H1 (cell line): Measurements from ENCODE around the gene YARS1. TPM values are rescaled to one million over a fixed set of nuclear protein-coding genes. Genes with fewer than 3 reads are reported as not detected.

Experiments used
- CTCF ChIA-PET: fragments of 300-600 bp; sonication (Branson Sonifier 250); formaldehyde crosslinking; loops from one replicate; lab custom pipeline; 2021; ENCODE audit not compliant: partially characterized antibody; lab: Charles Lee
- POLR2A ChIA-PET: fragments of 300-600 bp; sonication (Branson Sonifier 250); formaldehyde crosslinking; loops from one replicate; lab custom pipeline; 2021; ENCODE audit warnings: inconsistent platforms; ENCODE audit not compliant: partially characterized antibody; lab: Charles Lee
- DNase-seq, 2 experiments: peaks; one replicate each; pipeline versions ENCODE4 v3.0.0 to v3.0.0-alpha.2; 2010 to 2022; ENCODE audit warnings: low spot score in 2 of 2, low read depth in 1 of 2, mixed read lengths in 1 of 2
- FAIRE-seq: peaks from 2 replicates; lab custom pipeline; 2011; peaks lifted over from hg19 to GRCh38; lab: Jason Lieb, UNC
- H2AFZ ChIP-seq: 2 replicates; pipeline ENCODE4 v1.8.1; 2012; ENCODE audit warnings: low read length, inconsistent platforms
- H2AK5ac ChIP-seq: 2 replicates; pipeline ENCODE4 v1.6.1; 2013; ENCODE audit warnings: low read depth, low read length
- H2BK120ac ChIP-seq: replicated peaks from 2 replicates; pipeline ENCODE3; 2013; ENCODE audit warnings: low read depth, low read length, inconsistent platforms
- H2BK12ac ChIP-seq: 2 replicates; pipeline ENCODE4 v1.6.1; 2013; ENCODE audit warnings: low read depth, low read length
- H2BK15ac ChIP-seq: 2 replicates; pipeline ENCODE4 v1.6.1; 2013; ENCODE audit warnings: low read length
- H2BK20ac ChIP-seq: 2 replicates; pipeline ENCODE4 v1.6.1; 2013; ENCODE audit warnings: low read length
- H2BK5ac ChIP-seq: 2 replicates; pipeline ENCODE4 v1.6.1; 2013; ENCODE audit warnings: low read depth, low read length
- H3K14ac ChIP-seq: 2 replicates; pipeline ENCODE4 v1.6.1; 2013; ENCODE audit warnings: inconsistent platforms; ENCODE audit not compliant: insufficient read length
- H3K18ac ChIP-seq: 2 replicates; pipeline ENCODE4 v1.6.1; 2013; ENCODE audit warnings: low read length; ENCODE audit errors: extremely low read depth
- H3K23ac ChIP-seq: 2 replicates; pipeline ENCODE4 v1.6.1; 2013; ENCODE audit warnings: inconsistent platforms; ENCODE audit not compliant: insufficient read length
- H3K23me2 ChIP-seq: 2 replicates; pipeline ENCODE4 v1.6.1; 2013; ENCODE audit warnings: low read depth, low read length
- H3K27ac ChIP-seq: 2 replicates; pipeline ENCODE4 v1.6.1; 2011; ENCODE audit warnings: low read depth, low read length, inconsistent platforms
- H3K27me3 ChIP-seq, 4 experiments: replicated peaks in 1 of 4; 1 replicate in 1 of 4; 2 replicates in 3 of 4; pipeline versions ENCODE4 v1.6.1 to v1.8.1; 2011 to 2013; ENCODE audit warnings: low read length in 3 of 4, mild to moderate bottlenecking in 3 of 4, inconsistent platforms in 2 of 4, mixed read lengths in 2 of 4, moderate library complexity in 1 of 4; ENCODE audit not compliant: control insufficient read depth in 3 of 4, insufficient read depth in 3 of 4; ENCODE audit errors: extremely low read depth in 1 of 4
- H3K36me3 ChIP-seq, 4 experiments: 2 replicates each; pipeline versions ENCODE4 v1.6.1 to v1.8.1; 2011 to 2013; ENCODE audit warnings: mild to moderate bottlenecking in 4 of 4, low read length in 3 of 4, moderate library complexity in 2 of 4, control low read depth in 1 of 4, inconsistent platforms in 1 of 4; ENCODE audit not compliant: insufficient read depth in 4 of 4, control insufficient read depth in 2 of 4
- H3K4ac ChIP-seq: replicated peaks from 2 replicates; pipeline ENCODE3; 2013; ENCODE audit warnings: low read length, low read depth, mixed read lengths, inconsistent platforms; ENCODE audit not compliant: insufficient read length
- H3K4me1 ChIP-seq, 4 experiments: replicated peaks in 1 of 4; 1 replicate in 1 of 4; 2 replicates in 3 of 4; pipeline versions ENCODE4 v1.6.1 to v1.8.1; 2011 to 2013; ENCODE audit warnings: low read length in 3 of 4, inconsistent platforms in 2 of 4, mixed read lengths in 1 of 4; ENCODE audit not compliant: insufficient read depth in 4 of 4, control insufficient read depth in 3 of 4
- H3K4me2 ChIP-seq, 2 experiments: 2 replicates each; pipeline versions ENCODE4 v1.6.1 to v1.8.1; 2011 to 2013; ENCODE audit warnings: low read depth in 2 of 2, low read length in 2 of 2, control low read depth in 1 of 2, inconsistent platforms in 1 of 2, mild to moderate bottlenecking in 1 of 2; ENCODE audit not compliant: insufficient read depth in 1 of 2
- H3K4me3 ChIP-seq, 4 experiments: fragments of 200-600, 300-600 bp in 1 of 4; sonication (generic), shearing (Covaris generic), sonication (Bioruptor Twin) in 1 of 4; 2 replicates each; pipeline versions ENCODE4 v1.5.1 to v1.8.1; 2011 to 2016; ENCODE audit warnings: low read length in 4 of 4, low read depth in 3 of 4, control low read depth in 2 of 4, inconsistent platforms in 2 of 4, mild to moderate bottlenecking in 2 of 4, mixed read lengths in 1 of 4, moderate library complexity in 1 of 4; ENCODE audit not compliant: insufficient read depth in 2 of 4; ENCODE audit errors: extremely low read depth in 1 of 4
- H3K56ac ChIP-seq: replicated peaks from 2 replicates; pipeline ENCODE3; 2013; ENCODE audit warnings: low read depth, mild to moderate bottlenecking, mixed read lengths, low read length, inconsistent platforms; ENCODE audit not compliant: insufficient read length
- H3K79me1 ChIP-seq: 2 replicates; pipeline ENCODE4 v1.6.1; 2013; ENCODE audit warnings: low read depth, low read length, control low read depth
- H3K79me2 ChIP-seq, 2 experiments: 2 replicates each; pipeline versions ENCODE4 v1.6.1 to v1.8.1; 2012 to 2013; ENCODE audit warnings: low read length in 2 of 2, mild to moderate bottlenecking in 2 of 2, inconsistent platforms in 1 of 2; ENCODE audit not compliant: insufficient read depth in 2 of 2, control insufficient read depth in 1 of 2
- H3K9ac ChIP-seq, 4 experiments: replicated peaks in 1 of 4; 1 replicate in 1 of 4; 2 replicates in 3 of 4; pipeline versions ENCODE4 v1.6.1 to v1.8.1; 2011 to 2013; ENCODE audit warnings: low read depth in 3 of 4, low read length in 3 of 4, control low read depth in 2 of 4, mild to moderate bottlenecking in 2 of 4, moderate library complexity in 2 of 4, inconsistent platforms in 1 of 4; ENCODE audit errors: extremely low read depth in 1 of 4
- H3K9me3 ChIP-seq, 2 experiments: 2 replicates each; pipeline versions ENCODE4 v1.6.1 to v1.8.1; 2012 to 2013; ENCODE audit warnings: mild to moderate bottlenecking in 2 of 2, moderate library complexity in 2 of 2, control low read depth in 1 of 2, inconsistent platforms in 1 of 2, low read depth in 1 of 2, low read length in 1 of 2, mixed read lengths in 1 of 2; ENCODE audit not compliant: insufficient read depth in 2 of 2
- H4K20me1 ChIP-seq, 2 experiments: replicated peaks in 1 of 2; 2 replicates each; pipeline versions ENCODE3 to v1.8.1; 2011 to 2013; ENCODE audit warnings: inconsistent platforms in 2 of 2, low read length in 2 of 2, mild to moderate bottlenecking in 1 of 2; ENCODE audit not compliant: insufficient read depth in 2 of 2, control insufficient read depth in 1 of 2
- H4K5ac ChIP-seq: 2 replicates; pipeline ENCODE4 v1.6.1; 2013; ENCODE audit warnings: low read length, low read depth, mixed read lengths, inconsistent platforms; ENCODE audit not compliant: insufficient read length
- H4K8ac ChIP-seq: 2 replicates; pipeline ENCODE4 v1.8.0; 2013; ENCODE audit warnings: mild to moderate bottlenecking, moderate library complexity, low read length, inconsistent platforms; ENCODE audit not compliant: insufficient read depth; ENCODE audit errors: extremely low read depth
- H4K91ac ChIP-seq: replicated peaks from 2 replicates; pipeline ENCODE3; 2013; ENCODE audit warnings: low read length, mixed read lengths, inconsistent platforms; ENCODE audit not compliant: insufficient read length
- ATF2 ChIP-seq: IDR thresholded peaks from 2 replicates; pipeline ENCODE4 v1.6.1; 2012; ENCODE audit warnings: low read length, inconsistent platforms
- CREB1 ChIP-seq: IDR thresholded peaks from 2 replicates; pipeline ENCODE4 v1.6.1; 2012; ENCODE audit warnings: inconsistent platforms
- CTBP2 ChIP-seq: IDR thresholded peaks from 2 replicates; pipeline ENCODE4 v1.7.0; 2011; ENCODE audit warnings: borderline replicate concordance, mild to moderate bottlenecking, moderate library complexity, mixed read lengths, low read length; ENCODE audit not compliant: insufficient read depth, insufficient read length
- GABPA ChIP-seq: IDR thresholded peaks from 2 replicates; pipeline ENCODE4 v1.6.1; 2011; ENCODE audit warnings: mild to moderate bottlenecking, low read length, moderate library complexity, borderline replicate concordance; ENCODE audit not compliant: insufficient read depth
- HDAC2 ChIP-seq, 2 experiments: fragments of 300-600 bp in 1 of 2; sonication (generic) in 1 of 2; IDR thresholded peaks; 2 replicates each; pipeline ENCODE4 v1.6.1; 2011 to 2012; ENCODE audit warnings: low read depth in 2 of 2, low read length in 2 of 2, mild to moderate bottlenecking in 2 of 2, moderate library complexity in 2 of 2, borderline replicate concordance in 1 of 2, inconsistent platforms in 1 of 2
- HDAC6 ChIP-seq: IDR thresholded peaks from one replicate; pipeline ENCODE4 v1.7.1; 2012; ENCODE audit warnings: low read depth, mild to moderate bottlenecking, inconsistent platforms, low read length, moderate library complexity
- KDM5A ChIP-seq: fragments of 200-600 bp; IDR thresholded peaks from 2 replicates; pipeline ENCODE4 v1.7.1; 2012; ENCODE audit warnings: mild to moderate bottlenecking, low read length, inconsistent platforms, mixed read lengths
- PHF8 ChIP-seq: fragments of 200-600 bp; sonication (generic); conservative IDR thresholded peaks from 2 replicates; pipeline ENCODE4 v1.7.1; 2012; ENCODE audit warnings: low read depth, mild to moderate bottlenecking, inconsistent platforms, low read length, moderate library complexity
- POLR2A ChIP-seq, 2 experiments: IDR thresholded peaks; 1 replicate in 1 of 2; 2 replicates in 1 of 2; pipeline ENCODE4 v1.6.1; 2011; ENCODE audit warnings: low read depth in 2 of 2, low read length in 2 of 2, mild to moderate bottlenecking in 2 of 2; ENCODE audit errors: control extremely low read depth in 1 of 2
- RBBP5 ChIP-seq: IDR thresholded peaks from 2 replicates; pipeline ENCODE4 v1.7.1; 2012; ENCODE audit warnings: low read depth, mild to moderate bottlenecking, inconsistent platforms, low read length, moderate library complexity, borderline replicate concordance
- RFX5 ChIP-seq: IDR thresholded peaks from 2 replicates; pipeline ENCODE4 v1.6.1; 2011; ENCODE audit warnings: low read depth, low read length, improper control_type of control experiment, borderline replicate concordance
- TAF7 ChIP-seq: optimal IDR thresholded peaks from 2 replicates; pipeline ENCODE3; 2011; ENCODE audit warnings: low read depth, mild to moderate bottlenecking, inconsistent platforms, low read length, moderate library complexity, borderline replicate concordance
- ZNF274 ChIP-seq: IDR thresholded peaks from 2 replicates; pipeline ENCODE4 v1.7.0; 2012; ENCODE audit warnings: low read length, borderline replicate concordance; ENCODE audit errors: extremely low read depth
- polyA plus RNA-seq, 7 experiments: library from polyadenylated mRNA; depleted of rRNA in 3 of 7; stranded (reverse) in 5 of 7; unstranded in 2 of 7; fragments of >200 nt in 5 of 7; fragments of 200-250 nt in 2 of 7; gene quantifications; 1 replicate in 5 of 7; 2 replicates in 1 of 7; 4 replicates in 1 of 7; pipeline versions ENCODE4 v1.2.1 to v1.2.3, GENCODE V29; 2011 to 2013; ENCODE audit warnings: missing spikeins in 2 of 7, mixed read lengths in 2 of 7
- total RNA-seq: library from RNA; stranded (reverse); fragmentation: NEBNext Ultra II Directional; extraction: Animal tissue kit (Norgen Biotek cat#: 25700); gene quantifications from 2 replicates; pipeline ENCODE4 v1.2.1, GENCODE V29; 2021

The YARS1 gene
- total and polyA plus RNA-seq, 2 of the 8 experiments (the other 6 are each of a cell fraction or from before 2014, with no cell fraction given): 47.1 to 226 TPM

GRCh38 chr1:32774464-32774808, 42.7 kb downstream of the YARS1 start:
- CTCF ChIA-PET: interaction anchor here (0.6 to 12.2 kb wide), 24 partner anchors 9 to 374 kb away, joined by 3 to 329 read pairs (median 9); partner anchors contain the start of gene SYNC
- H3K79me2 ChIP-seq: no peaks in the 10 kb centered on the region

More at GRCh38 chr1:32774464-32774808, 42.7 kb downstream of the YARS1 start:
- no peak overlapping the region; the same call in 1 of the 2 replicates for H2BK5ac ChIP-seq
- H2BK20ac ChIP-seq: no peak overlapping the region
- no peak overlapping the region for H4K5ac ChIP-seq
- no peak overlapping the region for H3K18ac ChIP-seq
- H2AFZ ChIP-seq: no peak overlapping the region
- no peak for FAIRE-seq
- no peak overlapping the region for H3K4me2 ChIP-seq
- H4K91ac ChIP-seq: no peak overlapping the region
- H3K79me1 ChIP-seq: no peaks in the 10 kb centered on the region
- no peak overlapping the region for H3K27ac ChIP-seq
- no peak overlapping the region for H3K14ac ChIP-seq
- no peaks in the 10 kb centered on the region for H3K9me3 ChIP-seq
- no peak overlapping the region for H3K4ac ChIP-seq
- no peak overlapping the region for H2BK120ac ChIP-seq
- TF ChIP-seq PHF8 (no peak), GABPA (no peak), KDM5A (no peak), HDAC6 (no peak), RFX5 (no peak), RBBP5 (no peak), ATF2 (no peak), TAF7 (no peak), ZNF274 (no peak), CTBP2 (no peak), CREB1 (no peak), POLR2A (IDR thresholded peaks at IDR 0.05; ENCODE audit: control extremely low read depth in 1 of 2, low read depth in 2 of 2, low read length in 2 of 2) (no peak; a peak in 1 of 3 replicates), HDAC2 (IDR thresholded peaks at IDR 0.05; ENCODE audit: borderline replicate concordance in 1 of 2, low read depth in 2 of 2, low read length in 2 of 2) (no peak)
- TF ChIP-seq, all 59 proteins: peak for 0
- Histone ChIP-seq H2BK12ac (no peak overlapping the region), H3K23ac (no peak overlapping the region), H4K20me1 (peaks cover 7% of the 10 kb centered on the region in 2 experiments), H3K9ac (no peak overlapping the region), H3K4me3 (no peak overlapping the region), H3K23me2 (no peaks in the 10 kb centered on the region), H3K27me3 (no peaks in the 10 kb centered on the region), H3K4me1 (peaks cover 0 to 22% (median 9%) of the 10 kb centered on the region in 4 experiments; a peak in 6 of 7 replicates), H4K8ac (no peak overlapping the region), H2AK5ac (no peak overlapping the region), H3K36me3 (peaks cover 14 to 69% (median 33%) of the 10 kb centered on the region in 4 experiments), H3K56ac (no peak overlapping the region), H2BK15ac (no peak overlapping the region)
- POLR2A ChIA-PET: interaction anchor here (0.7 to 12.6 kb wide), 32 partner anchors 8 to 380 kb away, joined by 3 to 295 read pairs (median 8); partner anchors contain the start of genes BSDC1, FNDC5, RBBP4 and S100PBP
- DNase-seq: no peak
